Activated T-helper 1 cell treated with anti-CD3 and anti-CD28 coated beads, Interleukin-12 subunit alpha, Interleukin-12 subunit beta, Interleukin-2, Interleukin-4 antibody, amounts not matched to agents 30 ng/mL and 10 ng/mL and 1 ng/mL, durations not matched to agents 14 hours and 24 hours and 36 hours (primary cell): Measurements from ENCODE around the gene PER3. TPM values are rescaled to one million over a fixed set of nuclear protein-coding genes. Genes with fewer than 3 reads are reported as not detected.

Experiments used
- DNase-seq: peaks from one replicate; pipeline ENCODE4 v3.0.0; 2021; ENCODE audit warnings: low spot score
- H3K27ac Mint-ChIP-seq: one replicate; pipeline ENCODE4 v1.8.0; 2021; ENCODE audit warnings: mild to moderate bottlenecking, mixed read lengths
- H3K27me3 Mint-ChIP-seq: one replicate; pipeline ENCODE4 v1.8.0; 2022; ENCODE audit warnings: mild to moderate bottlenecking, moderate library complexity, mixed read lengths; ENCODE audit not compliant: insufficient read depth
- H3K36me3 Mint-ChIP-seq: one replicate; pipeline ENCODE4 v1.8.0; 2021; ENCODE audit warnings: low read depth, mixed read lengths
- H3K4me1 Mint-ChIP-seq: one replicate; pipeline ENCODE4 v1.8.0; 2021; ENCODE audit warnings: low read depth, mixed read lengths
- H3K4me3 Mint-ChIP-seq: one replicate; pipeline ENCODE4 v1.8.0; 2021; ENCODE audit warnings: mild to moderate bottlenecking, moderate library complexity, mixed read lengths
- H3K9me3 Mint-ChIP-seq: one replicate; pipeline ENCODE4 v1.8.0; 2021; ENCODE audit warnings: mixed read lengths
- intact Hi-C: fragments of 100-400 bp; cut with micrococcal nuclease; formaldehyde crosslinking; loops from one replicate; pipeline ENCODE4 v1.15.1; 2024
- total RNA-seq: library from RNA; stranded (reverse); gene quantifications from 2 replicates; pipeline ENCODE4 v1.2.3, GENCODE V29; 2022

The PER3 gene
- total RNA-seq, 1 donor from 2014 or later: 4.4 TPM

- Mint-ChIP-seq H3K27ac (no peak overlapping the region), H3K9me3 (no peaks in the 10 kb centered on the region), H3K4me1 (no peaks in the 10 kb centered on the region), H3K4me3 (no peak overlapping the region), H3K36me3 (no peaks in the 10 kb centered on the region), H3K27me3 (peaks cover 12% of the 10 kb centered on the region)
- DNase-seq: no peak
- intact Hi-C loops: no loop called here
These were observed 109.6 kb downstream of the PER3 start for GRCh38 chr1:7893529-7894180.

Other genes with a start within 250 kb of the PER3 start
- 25.1 and 26.8 TPM in 2 replicates for gene VAMP3, start 13.0 kb upstream of the PER3 start, total RNA-seq
- not detected in 2 replicates for gene UTS2, start 68.8 kb downstream of the PER3 start, total RNA-seq
- gene TNFRSF9, start 156.5 kb downstream of the PER3 start, total RNA-seq: 57.0 and 60.5 TPM in 2 replicates
- 425 and 429 TPM in 2 replicates for gene PARK7, start 177.4 kb downstream of the PER3 start, total RNA-seq
- 1.6 and 3.2 TPM in 2 replicates for gene ERRFI1, start 242.0 kb downstream of the PER3 start, total RNA-seq